H9 (cell line): Measurements from ENCODE around the gene COTL1. TPM values are rescaled to one million over a fixed set of nuclear protein-coding genes. Genes with fewer than 3 reads are reported as not detected.

Experiments
- DNase-seq: peaks from one replicate; pipeline ENCODE4 v3.0.0-alpha.2; 2017
- H2AFZ ChIP-seq: one replicate; pipeline ENCODE4 v1.6.1; 2013; ENCODE audit warnings: mild to moderate bottlenecking, low read length, control low read depth, moderate library complexity
- H2AK5ac ChIP-seq: 2 replicates; pipeline ENCODE4 v1.6.1; 2013; ENCODE audit warnings: low read length, control low read depth, mixed read lengths; ENCODE audit not compliant: insufficient read length
- H2BK120ac ChIP-seq: one replicate; pipeline ENCODE4 v1.6.1; 2013; ENCODE audit warnings: low read depth, mild to moderate bottlenecking, low read length, control low read depth, inconsistent platforms; ENCODE audit not compliant: poor library complexity, severe bottlenecking
- H2BK12ac ChIP-seq: 2 replicates; pipeline ENCODE4 v1.6.1; 2013; ENCODE audit warnings: low read length, control low read depth, mixed read lengths, low read depth; ENCODE audit not compliant: insufficient read length
- H2BK15ac ChIP-seq: 2 replicates; pipeline ENCODE4 v1.6.1; 2013; ENCODE audit warnings: low read depth, low read length, control low read depth
- H2BK20ac ChIP-seq: one replicate; pipeline ENCODE4 v1.6.1; 2013; ENCODE audit warnings: low read depth, mild to moderate bottlenecking, low read length, control low read depth, inconsistent platforms; ENCODE audit not compliant: poor library complexity, severe bottlenecking
- H2BK5ac ChIP-seq: 2 replicates; pipeline ENCODE4 v1.6.1; 2013; ENCODE audit warnings: low read length, control low read depth, mixed read lengths; ENCODE audit not compliant: insufficient read length
- H3K14ac ChIP-seq: 2 replicates; pipeline ENCODE4 v1.6.1; 2013; ENCODE audit warnings: low read length, control low read depth; ENCODE audit not compliant: insufficient read depth
- H3K18ac ChIP-seq: 2 replicates; pipeline ENCODE4 v1.6.1; 2013; ENCODE audit warnings: low read depth, mild to moderate bottlenecking, mixed read lengths, low read length, control low read depth; ENCODE audit not compliant: insufficient read length
- H3K23ac ChIP-seq: 2 replicates; pipeline ENCODE4 v1.6.1; 2013; ENCODE audit warnings: low read length, control low read depth, mixed read lengths, low read depth; ENCODE audit not compliant: insufficient read length
- H3K23me2 ChIP-seq: 2 replicates; pipeline ENCODE4 v1.6.1; 2013; ENCODE audit warnings: low read depth, mild to moderate bottlenecking, mixed read lengths, low read length, control low read depth; ENCODE audit not compliant: insufficient read length, poor library complexity, severe bottlenecking
- H3K27ac ChIP-seq: 2 replicates; pipeline ENCODE4 v1.5.1; 2013; ENCODE audit warnings: low read length, control low read depth, mixed read lengths, low read depth; ENCODE audit not compliant: insufficient read length
- H3K27me3 ChIP-seq: 2 replicates; pipeline ENCODE4 v1.6.1; 2013; ENCODE audit warnings: low read length, control low read depth, inconsistent platforms; ENCODE audit not compliant: insufficient read depth
- H3K4ac ChIP-seq: 2 replicates; pipeline ENCODE4 v1.6.1; 2013; ENCODE audit warnings: low read depth, mild to moderate bottlenecking, control low read depth, inconsistent platforms, low read length, moderate library complexity
- H3K4me1 ChIP-seq: 2 replicates; pipeline ENCODE4 v1.6.1; 2013; ENCODE audit warnings: low read length, control low read depth, inconsistent platforms; ENCODE audit not compliant: insufficient read depth
- H3K4me2 ChIP-seq: 2 replicates; pipeline ENCODE4 v1.6.1; 2013; ENCODE audit warnings: low read length, control low read depth, mixed read lengths; ENCODE audit not compliant: insufficient read length, insufficient read depth
- H3K56ac ChIP-seq: 2 replicates; pipeline ENCODE4 v1.6.1; 2013; ENCODE audit warnings: low read depth, mild to moderate bottlenecking, mixed read lengths, low read length, control low read depth; ENCODE audit not compliant: insufficient read length
- H3K79me1 ChIP-seq: 2 replicates; pipeline ENCODE4 v1.6.1; 2013; ENCODE audit warnings: low read depth, mild to moderate bottlenecking, moderate library complexity, low read length, control low read depth, inconsistent platforms; ENCODE audit not compliant: insufficient read depth, poor library complexity, severe bottlenecking
- H3K79me2 ChIP-seq: 2 replicates; pipeline ENCODE4 v1.6.1; 2013; ENCODE audit warnings: low read length, control low read depth, inconsistent platforms; ENCODE audit not compliant: insufficient read depth
- H3K9ac ChIP-seq: 2 replicates; pipeline ENCODE4 v1.6.1; 2013; ENCODE audit warnings: low read length, control low read depth, mixed read lengths; ENCODE audit not compliant: insufficient read length; ENCODE audit errors: extremely low read depth
- H3K9me3 ChIP-seq: one replicate; pipeline ENCODE4 v1.6.1; 2013; ENCODE audit warnings: low read depth, low read length, inconsistent platforms; ENCODE audit not compliant: control insufficient read depth
- H3T11ph ChIP-seq: one replicate; pipeline ENCODE4 v1.6.1; 2013; ENCODE audit warnings: mild to moderate bottlenecking, low read length, control low read depth, inconsistent platforms
- H4K20me1 ChIP-seq: one replicate; pipeline ENCODE4 v1.6.1; 2013; ENCODE audit not compliant: control insufficient read depth, insufficient read length, insufficient read depth
- H4K5ac ChIP-seq: 2 replicates; pipeline ENCODE4 v1.6.1; 2013; ENCODE audit warnings: low read depth, mild to moderate bottlenecking, mixed read lengths, low read length, control low read depth; ENCODE audit not compliant: insufficient read length
- H4K8ac ChIP-seq: replicated peaks from 2 replicates; pipeline ENCODE4 v1.6.1; 2013; ENCODE audit warnings: low read length, control low read depth, mixed read lengths, low read depth; ENCODE audit not compliant: insufficient read length
- H4K91ac ChIP-seq: 2 replicates; pipeline ENCODE4 v1.6.1; 2013; ENCODE audit warnings: low read depth, mild to moderate bottlenecking, moderate library complexity, mixed read lengths, low read length, control low read depth; ENCODE audit not compliant: insufficient read length
- H3K27ac Mint-ChIP-seq, 3 experiments: 2 replicates in 2 of 3; 3 replicates in 1 of 3; pipeline ENCODE4 v1.8.0; 2020 to 2021; ENCODE audit warnings: mixed read lengths in 3 of 3, mild to moderate bottlenecking in 1 of 3, moderate library complexity in 1 of 3
- H3K27me3 Mint-ChIP-seq: 2 replicates; pipeline ENCODE4 v1.8.0; 2021; ENCODE audit warnings: low read depth, mild to moderate bottlenecking, moderate library complexity, mixed read lengths
- H3K36me3 Mint-ChIP-seq, 3 experiments: 2 replicates in 2 of 3; 3 replicates in 1 of 3; pipeline ENCODE4 v1.8.0; 2020 to 2021; ENCODE audit warnings: low read depth in 3 of 3, mixed read lengths in 3 of 3; ENCODE audit not compliant: insufficient read depth in 1 of 3
- H3K4me1 Mint-ChIP-seq, 2 experiments: 2 replicates each; pipeline ENCODE4 v1.8.0; 2020; ENCODE audit warnings: mixed read lengths in 2 of 2
- H3K4me3 Mint-ChIP-seq, 2 experiments: 2 replicates in 1 of 2; 3 replicates in 1 of 2; pipeline ENCODE4 v1.8.0; 2020 to 2021; ENCODE audit warnings: mild to moderate bottlenecking in 2 of 2, mixed read lengths in 2 of 2, moderate library complexity in 1 of 2
- H3K9me3 Mint-ChIP-seq, 2 experiments: 2 replicates in 1 of 2; 3 replicates in 1 of 2; pipeline ENCODE4 v1.8.0; 2020; ENCODE audit warnings: mild to moderate bottlenecking in 2 of 2, mixed read lengths in 2 of 2, moderate library complexity in 1 of 2
- CTCF ChIP-seq: fragments of 200-600 bp; sonication (generic); conservative IDR thresholded peaks from 3 replicates; pipeline ENCODE4 v1.8.0; 2021; ENCODE audit warnings: antibody characterized with exemption, mild to moderate bottlenecking
- whole genome bisulfite sequencing: extraction: QIAGEN DNeasy Blood & Tissue Kit; methylation state at CpG from one replicate; pipeline ENCODE4 v1.1.7; 2013; ENCODE audit warnings: missing lambda C conversion rate, low lambda C conversion rate, mixed read lengths; ENCODE audit not compliant: insufficient read length; ENCODE audit errors: extremely low coverage; 5-methylcytosine and 5-hydroxymethylcytosine counted together
- total RNA-seq: library from RNA; stranded (reverse); gene quantifications from 2 replicates; pipeline ENCODE4 v1.2.1, GENCODE V29; 2021

COTL1 gene
- total RNA-seq, 1 experiment from 2014 or later: 81.4 TPM

GRCh38 chr16:84550096-84550495, 67.8 kb downstream of the COTL1 start:
- H3K79me2 ChIP-seq: no peaks in the 10 kb centered on the region
- H3K23me2 ChIP-seq: no peaks in the 10 kb centered on the region
- H3K79me1 ChIP-seq: no peaks in the 10 kb centered on the region
- Mint-ChIP-seq H3K27me3 (no peaks in the 10 kb centered on the region; the same call in 1 of the 2 replicates), H3K27ac (0 out of 7 replicates have a peak overlapping the region, but pooled peaks of 1 of the 3 experiments have one; percentile 37), H3K36me3 (no peaks in the 10 kb centered on the region), H3K4me3 (no peak overlapping the region), H3K9me3 (no peaks in the 10 kb centered on the region), H3K4me1 (peaks cover 19 to 40% of the 10 kb centered on the region in 2 experiments)
- TF ChIP-seq CTCF: no peak
- no peaks in the 10 kb centered on the region for H3K27me3 ChIP-seq
- DNase-seq: no peak
- H4K5ac ChIP-seq: no peak overlapping the region
- H3K9ac ChIP-seq: no peak overlapping the region
- peak overlapping the region; percentile 82; the same call in 1 of the 2 replicates for H2BK15ac ChIP-seq
- no peaks in the 10 kb centered on the region for H3K9me3 ChIP-seq
- no peak overlapping the region for H2BK12ac ChIP-seq
- no peak overlapping the region for H3K27ac ChIP-seq
- H4K91ac ChIP-seq: no peak overlapping the region
- H3K4ac ChIP-seq: no peak overlapping the region
- H2AFZ ChIP-seq: no peak overlapping the region
- H2BK5ac ChIP-seq: no peak overlapping the region
- no peaks in the 10 kb centered on the region for H4K20me1 ChIP-seq
- no peak overlapping the region for H2BK120ac ChIP-seq
- H3K56ac ChIP-seq: no peak overlapping the region
- no peak overlapping the region for H3K18ac ChIP-seq
- H3K4me1 ChIP-seq: no peaks in the 10 kb centered on the region; the same call in 1 of the 2 replicates
- H2AK5ac ChIP-seq: no peak overlapping the region
- no peak overlapping the region for H4K8ac ChIP-seq
- H3T11ph ChIP-seq: no peak overlapping the region
- no peak overlapping the region for H2BK20ac ChIP-seq
- no peak overlapping the region for H3K23ac ChIP-seq
- WGBS: no CpG with 5 or more reads among the region's 4 CpGs
- H3K14ac ChIP-seq: no peak overlapping the region; the same call in 1 of the 2 replicates
- no peak overlapping the region for H3K4me2 ChIP-seq
